Superior temporal gyrus (tissue), 1 donor: ENCODE measurements around the gene SLC39A11.
"Not testable (repeated sequence)": the region's sequence is repeated elsewhere in the genome, so short reads cannot be mapped to it uniquely, and the experiment has no call there.

Source experiments
- DNase-seq: peaks from one replicate; pipeline ENCODE4 v3.0.0-alpha.2; 2016; ENCODE audit errors: extremely low spot score

Gene SLC39A11

DNA sequence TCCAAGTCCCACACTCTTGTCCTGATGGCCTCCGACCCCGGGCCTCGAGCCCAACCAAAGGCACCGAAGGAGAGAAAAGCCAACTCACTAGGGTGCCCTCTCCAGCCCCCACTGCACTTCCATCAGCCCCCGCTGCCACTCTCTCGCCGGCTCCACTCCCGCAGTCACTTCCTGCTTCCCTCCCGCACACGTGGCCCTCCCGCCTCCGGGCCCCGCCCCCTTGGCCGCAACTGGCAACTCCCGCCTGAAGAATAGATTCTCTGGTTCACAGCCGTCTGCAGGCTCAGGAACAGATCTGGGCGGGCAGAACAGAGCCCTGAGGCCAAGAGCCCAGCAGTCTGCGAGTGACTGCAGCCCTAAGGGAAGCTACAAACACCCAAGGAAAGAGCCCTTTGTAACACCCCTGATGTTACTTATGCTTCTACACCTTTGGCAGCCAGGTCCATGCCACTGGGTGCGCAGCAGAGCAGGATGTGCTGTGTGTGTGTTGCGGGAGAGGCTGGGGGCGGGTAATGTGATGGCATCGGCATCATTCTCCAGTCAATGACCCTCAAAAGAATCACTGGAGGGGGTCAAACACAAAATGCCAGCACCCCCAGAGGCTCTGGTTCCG is at the start of gene SLC39A11:
SLC39A11 (minus strand) TSS at position 166 of the 613 bp plus-strand sequence. CDS start 3,924 bp downstream, outside the sequence.
- peak; percentile 97 for DNase-seq

DNA sequence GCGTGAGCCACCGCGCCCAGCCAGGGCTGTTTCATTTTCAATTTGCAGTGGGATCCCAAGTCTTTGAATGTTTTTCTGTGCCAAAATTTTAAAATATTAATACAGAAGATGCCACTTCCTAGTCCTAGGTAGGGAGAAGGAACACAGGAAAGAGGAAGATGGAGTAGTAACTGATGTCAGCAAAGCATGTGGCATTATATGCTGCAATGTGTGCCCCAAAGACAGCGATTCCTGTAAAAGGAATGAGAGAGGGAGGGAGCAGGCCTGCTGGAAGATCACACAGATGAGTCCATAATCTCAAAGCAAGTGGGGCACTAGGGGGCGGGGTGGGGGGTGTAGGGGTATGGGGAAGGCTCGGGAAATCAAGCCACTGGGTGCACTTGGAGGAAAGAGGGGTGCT is 48.9 kb upstream of the SLC39A11 start:
- DNase-seq, result no peak

DNA sequence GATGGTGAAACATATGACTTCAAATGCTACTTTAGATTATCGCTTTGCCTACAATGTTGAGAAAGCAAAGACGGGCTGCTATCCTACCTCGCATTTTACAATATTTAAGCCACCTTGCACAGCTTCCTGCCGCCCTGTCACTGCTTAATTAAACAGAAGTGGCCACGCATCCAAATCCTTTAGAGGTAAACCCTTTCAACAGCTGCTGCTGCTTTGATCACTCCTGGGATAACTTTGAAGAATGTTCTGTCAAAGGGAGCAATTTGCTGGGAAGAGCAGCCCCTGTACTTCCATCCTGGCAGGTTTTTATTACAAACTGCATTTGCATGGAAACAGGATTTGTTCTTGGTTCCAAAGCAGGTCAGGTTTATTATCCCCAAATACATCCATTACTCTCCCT is 48.1 kb upstream of the SLC39A11 start:
- DNase-seq, result no peak

- no peak for DNase-seq
Observed at GRCh38 chr17:73139296-73139695, 46.8 kb upstream of the SLC39A11 start.

GRCh38 chr17:73138541-73139138 is 46.2 kb upstream of the SLC39A11 start:
- no peak for DNase-seq

- DNase-seq, result no peak
Observed at GRCh38 chr17:73137376-73137775, 44.9 kb upstream of the SLC39A11 start.

- no peak for DNase-seq
Observed at GRCh38 chr17:73135766-73136165, 43.3 kb upstream of the SLC39A11 start.

DNA sequence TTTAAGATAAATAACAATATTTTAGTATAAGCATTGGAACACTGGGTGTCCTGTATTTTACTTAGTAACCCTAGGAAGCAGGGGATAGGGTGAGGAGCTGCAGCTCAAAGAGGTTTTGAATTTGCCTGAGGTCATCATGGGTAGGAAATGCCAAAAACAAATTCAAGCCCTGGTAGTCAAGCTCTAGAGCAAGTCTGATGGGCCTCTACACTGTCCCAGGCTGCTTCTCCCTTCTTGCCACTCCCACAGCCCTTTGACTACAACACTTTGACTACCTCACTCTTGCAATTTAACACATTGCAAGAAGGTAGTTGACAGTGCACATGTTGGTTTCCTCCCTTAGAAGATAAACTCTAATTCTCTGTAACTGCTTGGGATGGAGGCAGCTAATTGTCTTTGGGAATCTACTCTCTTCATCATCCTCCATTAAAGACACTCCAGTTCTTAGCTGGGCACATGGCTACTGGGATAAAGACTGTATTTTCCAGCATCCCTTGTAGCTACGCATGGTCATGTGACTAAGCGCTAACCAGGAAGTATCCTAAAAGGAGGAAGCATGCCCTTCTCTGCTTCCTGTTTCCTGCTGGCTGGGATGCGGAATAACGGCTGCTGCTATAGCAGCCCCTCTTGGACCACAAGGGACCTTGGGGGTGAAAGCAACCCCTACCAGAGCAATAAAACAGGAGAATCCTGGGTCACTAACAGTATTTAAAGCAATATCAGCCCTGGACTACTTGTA is 41.6 kb upstream of the SLC39A11 start:
- no peak for DNase-seq

DNA sequence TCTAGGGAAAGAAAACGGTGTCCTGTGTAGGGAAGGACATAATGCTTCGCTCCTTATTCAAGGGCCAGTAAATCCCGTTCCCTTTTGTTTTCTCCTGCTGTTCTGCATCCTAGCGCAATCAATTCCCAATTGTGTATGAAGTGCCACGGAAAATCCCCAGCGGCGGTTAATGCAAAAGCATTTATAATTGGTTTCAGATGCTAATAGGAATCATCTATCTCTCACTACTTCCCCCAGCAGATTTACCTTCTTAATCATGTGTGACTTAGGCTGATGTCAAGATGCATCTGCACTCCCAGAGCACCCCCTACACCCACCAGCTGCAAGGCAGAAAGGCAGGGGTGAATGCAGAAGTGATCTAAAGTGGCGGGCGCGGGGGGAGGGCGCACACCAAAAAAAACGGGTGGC is 39.6 kb upstream of the SLC39A11 start:
- DNase-seq, result no peak

DNA sequence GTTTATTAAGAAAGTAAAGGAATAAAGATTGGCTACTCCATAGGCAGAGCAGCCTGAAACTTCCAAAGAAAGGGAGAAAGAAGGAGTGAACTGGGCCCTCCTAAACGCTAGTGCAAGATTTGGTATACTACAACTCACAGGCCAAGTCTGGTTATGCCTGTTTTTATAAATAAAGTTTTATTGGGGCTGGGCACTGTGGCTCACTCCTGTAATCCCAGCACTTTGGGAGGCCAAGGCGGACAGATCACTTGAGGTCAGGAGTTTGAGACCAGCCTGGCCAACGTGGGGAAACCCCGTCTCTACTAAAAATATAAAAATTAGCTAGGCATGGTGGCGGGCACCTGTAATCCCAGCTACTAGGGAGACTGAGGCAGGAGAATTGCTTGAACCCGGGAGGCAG is 39.0 kb upstream of the SLC39A11 start:
- DNase-seq, result not testable (repeated sequence)

DNA sequence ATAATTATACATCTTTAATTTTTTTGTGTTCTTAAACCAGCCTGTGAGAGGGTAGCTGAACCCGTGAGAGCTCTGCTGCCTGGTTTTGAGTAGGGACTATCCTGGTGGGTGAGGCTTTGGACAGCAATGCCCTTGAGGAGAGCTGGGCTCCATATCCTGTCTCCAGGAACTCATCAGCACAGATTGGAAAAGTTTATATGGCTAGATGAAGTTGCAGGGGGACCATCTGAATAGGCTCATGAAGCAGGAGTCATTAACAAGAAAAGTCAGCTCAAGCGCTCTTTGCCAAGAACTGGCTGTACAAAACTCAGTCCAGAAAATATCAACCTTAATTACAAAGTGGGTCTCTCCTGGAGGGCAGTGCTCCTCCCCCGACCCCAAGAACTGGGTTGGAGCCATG is 38.5 kb upstream of the SLC39A11 start:
- no peak for DNase-seq

DNA sequence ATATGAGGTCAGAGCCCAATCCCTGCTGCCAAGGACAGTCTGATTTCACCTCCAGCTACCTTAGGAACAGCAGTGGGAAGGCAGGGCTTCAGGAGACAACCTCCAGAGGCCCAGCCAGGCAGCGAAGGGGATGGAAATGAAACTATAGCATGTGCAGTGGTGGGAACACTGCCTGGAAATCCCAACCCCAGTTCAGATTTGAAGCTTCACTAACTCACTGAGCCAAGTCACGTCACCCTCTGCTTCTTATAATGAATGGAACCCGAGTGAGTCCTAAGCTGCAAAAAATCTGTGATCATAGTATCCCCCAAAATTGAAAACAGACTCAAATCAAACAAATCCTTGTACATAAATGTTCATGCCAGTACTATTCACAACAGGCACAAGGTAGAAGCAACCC is 36.0 kb upstream of the SLC39A11 start:
- DNase-seq, result no peak

DNA sequence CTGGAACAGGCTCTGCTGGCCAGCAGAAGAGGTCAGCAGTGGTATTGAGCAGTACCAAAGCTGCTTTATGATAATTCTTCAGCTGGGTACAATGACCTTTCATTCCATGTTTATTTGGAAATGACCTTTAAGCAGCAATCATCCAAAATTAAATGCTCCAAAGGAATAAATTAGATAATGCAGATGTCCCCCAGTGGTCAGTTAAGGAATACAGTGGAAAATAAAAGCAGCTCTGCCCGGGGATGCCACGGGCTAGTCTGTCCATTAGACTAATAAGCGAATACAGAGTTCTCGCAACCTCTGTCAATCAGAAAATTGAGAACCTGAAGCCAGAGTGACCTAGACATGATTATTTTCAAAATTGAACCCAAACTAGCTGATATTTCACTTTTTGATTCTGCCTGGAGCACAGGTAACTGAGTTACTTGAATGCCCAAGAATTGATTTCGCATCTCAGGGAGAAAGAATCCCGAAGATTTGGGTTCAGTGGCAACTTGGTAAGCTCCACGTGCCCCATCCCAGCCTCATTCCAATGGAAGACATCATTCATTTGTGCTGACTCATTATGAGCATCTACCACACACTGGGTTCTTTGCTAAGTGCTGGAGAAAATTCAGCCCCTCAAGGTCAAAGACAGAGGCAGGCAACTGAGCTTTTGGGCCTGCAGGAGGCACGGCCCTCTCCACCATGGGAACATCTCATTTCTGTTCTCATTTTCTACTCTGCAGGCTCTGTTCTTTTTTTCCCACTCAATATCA is 34.4 kb upstream of the SLC39A11 start:
- no peak for DNase-seq

- DNase-seq, result no peak
Observed at GRCh38 chr17:73123606-73124320, 31.3 kb upstream of the SLC39A11 start.

- DNase-seq, result no peak
Observed at GRCh38 chr17:73122953-73123605, 30.6 kb upstream of the SLC39A11 start.

DNA sequence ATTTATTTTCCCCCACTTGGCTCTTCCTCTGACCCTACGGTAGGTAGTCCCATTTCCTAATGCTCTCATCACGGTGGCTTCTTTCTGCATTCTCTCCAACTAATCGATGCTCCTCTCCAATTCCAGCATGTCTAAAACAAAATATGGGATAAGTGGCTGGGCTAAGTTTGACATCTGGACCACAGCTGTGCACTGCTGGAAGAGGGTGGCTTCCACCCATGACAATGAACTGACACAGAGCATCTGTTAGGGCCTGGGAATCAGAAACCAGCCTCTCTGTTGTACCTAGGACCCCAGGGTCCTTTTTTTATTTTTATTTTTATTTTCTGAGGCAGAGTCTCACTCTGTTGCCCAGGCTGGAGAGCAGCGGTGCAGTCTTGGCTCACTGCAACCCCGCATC is 29.0 kb upstream of the SLC39A11 start:
- DNase-seq, result no peak

GRCh38 chr17:73119631-73120030 is 27.1 kb upstream of the SLC39A11 start:
- no peak for DNase-seq

DNA sequence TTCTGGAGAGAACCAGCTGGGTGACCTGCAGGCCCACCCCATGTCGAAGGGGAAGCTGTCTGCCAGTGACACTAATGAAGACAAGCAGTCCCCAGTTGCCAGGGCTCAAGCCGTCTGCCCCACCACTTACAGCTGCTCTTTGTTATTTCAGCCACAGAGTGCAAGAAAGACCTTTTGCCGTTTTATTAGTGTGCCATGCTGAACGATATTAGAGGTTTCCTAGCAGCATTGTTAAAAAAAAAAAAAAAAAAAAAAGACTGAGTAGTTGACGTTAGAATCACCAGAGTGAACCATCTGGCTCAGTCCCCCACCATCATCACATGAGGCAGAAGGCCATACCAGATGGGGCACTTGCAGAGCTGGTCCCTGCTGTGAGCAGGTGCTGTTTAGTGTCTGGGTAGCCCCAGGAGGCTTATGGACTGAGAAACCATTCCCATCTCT is 26.5 kb upstream of the SLC39A11 start:
- no peak for DNase-seq

- no peak for DNase-seq
Observed at GRCh38 chr17:73118139-73118538, 25.7 kb upstream of the SLC39A11 start.

DNA sequence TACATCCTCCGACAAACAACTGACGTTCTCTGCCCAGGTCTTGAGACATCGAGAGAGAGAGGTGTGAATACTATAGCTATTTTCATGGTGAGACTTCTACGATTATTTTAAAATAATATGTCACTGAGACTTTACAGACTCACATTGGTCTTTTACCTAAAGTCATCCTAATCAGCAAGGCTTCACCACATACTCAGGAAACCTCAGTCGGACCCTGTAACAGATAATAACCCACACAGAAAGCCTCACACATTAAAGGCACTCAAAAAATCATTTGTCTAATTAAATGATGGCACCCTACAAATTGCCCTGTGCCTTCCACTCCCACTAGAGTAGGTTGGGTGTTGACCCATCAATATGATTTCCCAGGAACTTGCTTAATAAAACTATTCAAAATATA is 19.8 kb upstream of the SLC39A11 start:
- DNase-seq, result no peak

GRCh38 chr17:73111386-73111785 is 18.9 kb upstream of the SLC39A11 start:
- no peak for DNase-seq
